T1000 (cell line): ENCODE results near the gene DDX20.
A peak's percentile ranks its signal among the peaks of the same experiment; 100 is the strongest.

Experiments
- DNase-seq: peaks from one replicate; lab custom pipeline; 2025; ENCODE audit warnings: mixed read lengths; lab: John Stamatoyannopoulos, UW

DDX20 gene, protein sequence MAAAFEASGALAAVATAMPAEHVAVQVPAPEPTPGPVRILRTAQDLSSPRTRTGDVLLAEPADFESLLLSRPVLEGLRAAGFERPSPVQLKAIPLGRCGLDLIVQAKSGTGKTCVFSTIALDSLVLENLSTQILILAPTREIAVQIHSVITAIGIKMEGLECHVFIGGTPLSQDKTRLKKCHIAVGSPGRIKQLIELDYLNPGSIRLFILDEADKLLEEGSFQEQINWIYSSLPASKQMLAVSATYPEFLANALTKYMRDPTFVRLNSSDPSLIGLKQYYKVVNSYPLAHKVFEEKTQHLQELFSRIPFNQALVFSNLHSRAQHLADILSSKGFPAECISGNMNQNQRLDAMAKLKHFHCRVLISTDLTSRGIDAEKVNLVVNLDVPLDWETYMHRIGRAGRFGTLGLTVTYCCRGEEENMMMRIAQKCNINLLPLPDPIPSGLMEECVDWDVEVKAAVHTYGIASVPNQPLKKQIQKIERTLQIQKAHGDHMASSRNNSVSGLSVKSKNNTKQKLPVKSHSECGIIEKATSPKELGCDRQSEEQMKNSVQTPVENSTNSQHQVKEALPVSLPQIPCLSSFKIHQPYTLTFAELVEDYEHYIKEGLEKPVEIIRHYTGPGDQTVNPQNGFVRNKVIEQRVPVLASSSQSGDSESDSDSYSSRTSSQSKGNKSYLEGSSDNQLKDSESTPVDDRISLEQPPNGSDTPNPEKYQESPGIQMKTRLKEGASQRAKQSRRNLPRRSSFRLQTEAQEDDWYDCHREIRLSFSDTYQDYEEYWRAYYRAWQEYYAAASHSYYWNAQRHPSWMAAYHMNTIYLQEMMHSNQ

DNA sequence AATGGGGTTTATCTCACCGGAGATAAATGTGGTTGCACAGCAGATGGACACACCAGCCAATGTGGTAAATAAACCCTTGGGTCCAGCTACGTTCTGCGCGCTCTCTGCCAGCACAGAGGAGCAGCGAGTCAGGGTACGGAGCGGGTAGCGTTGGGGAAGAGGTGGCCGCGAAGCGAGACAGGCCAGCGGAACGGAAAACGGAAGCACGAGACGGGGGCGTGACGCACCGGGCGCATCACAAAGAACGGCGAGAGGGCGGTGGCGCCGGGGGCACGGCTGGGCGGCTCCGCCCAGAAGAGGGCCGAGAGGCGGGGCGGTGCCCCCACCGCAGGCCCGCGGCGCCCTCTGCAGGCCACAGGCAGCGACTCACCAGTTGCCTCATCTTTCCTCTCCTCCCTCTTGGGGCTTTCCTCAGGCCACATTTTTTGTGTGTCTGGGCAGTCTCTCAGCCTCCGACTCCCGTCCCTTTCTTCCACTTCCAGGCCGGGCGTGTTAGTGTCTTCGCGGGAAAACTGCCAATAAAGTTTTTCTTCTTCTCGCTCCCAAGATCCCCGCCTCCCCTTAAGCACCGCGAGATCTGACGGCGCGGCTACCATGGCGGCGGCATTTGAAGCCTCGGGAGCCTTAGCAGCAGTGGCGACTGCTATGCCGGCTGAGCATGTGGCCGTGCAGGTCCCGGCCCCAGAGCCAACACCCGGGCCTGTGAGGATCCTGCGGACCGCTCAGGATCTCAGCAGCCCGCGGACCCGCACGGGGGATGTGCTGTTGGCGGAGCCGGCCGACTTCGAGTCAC lies at the start of gene DDX20:
TSS of gene DDX20 (plus strand) at position 571 of the 793 bp plus-strand sequence. CDS start at position 595, 24 bp downstream.
- DNase-seq, result peak; percentile 94

DNA sequence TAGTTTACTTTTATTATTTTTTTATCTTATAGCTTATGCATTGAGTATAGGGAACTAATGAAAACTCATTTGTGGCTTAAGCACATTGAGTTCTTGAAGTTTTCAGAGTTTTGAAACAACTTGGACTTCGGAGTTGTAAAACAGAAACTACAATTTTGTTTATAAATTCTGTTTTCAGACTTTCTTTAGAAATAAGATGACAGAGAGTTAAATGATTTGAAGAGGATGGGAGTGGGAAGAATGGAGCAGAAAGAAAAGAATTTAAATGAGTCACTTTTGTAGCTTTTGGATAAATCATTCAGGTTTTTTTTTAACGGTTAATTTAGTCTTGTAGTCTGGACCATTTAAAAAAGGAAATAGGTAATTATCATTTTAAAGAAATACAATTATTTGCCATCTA lies 48.8 kb upstream of the DDX20 start:
- no peak for DNase-seq

DNA sequence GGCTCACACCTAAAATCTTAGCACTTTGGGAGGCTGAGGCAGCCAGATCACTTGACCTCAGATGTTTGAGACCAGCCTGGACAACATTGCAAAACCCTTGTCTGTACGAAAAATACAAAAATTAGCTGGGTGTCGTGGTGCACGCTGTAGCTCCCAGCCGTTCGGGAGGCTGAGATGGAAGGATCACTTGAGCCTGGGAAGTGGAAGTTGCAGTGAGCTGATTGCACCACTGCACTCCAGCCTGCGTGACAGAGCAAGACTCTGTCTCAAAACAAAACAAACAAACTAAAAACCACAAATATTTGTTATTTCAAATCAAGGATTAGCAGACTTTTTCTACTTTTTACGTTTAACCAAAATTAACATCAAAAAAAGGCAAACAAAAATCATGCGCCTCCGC lies 47.8 kb upstream of the DDX20 start:
- no peak for DNase-seq

DNA sequence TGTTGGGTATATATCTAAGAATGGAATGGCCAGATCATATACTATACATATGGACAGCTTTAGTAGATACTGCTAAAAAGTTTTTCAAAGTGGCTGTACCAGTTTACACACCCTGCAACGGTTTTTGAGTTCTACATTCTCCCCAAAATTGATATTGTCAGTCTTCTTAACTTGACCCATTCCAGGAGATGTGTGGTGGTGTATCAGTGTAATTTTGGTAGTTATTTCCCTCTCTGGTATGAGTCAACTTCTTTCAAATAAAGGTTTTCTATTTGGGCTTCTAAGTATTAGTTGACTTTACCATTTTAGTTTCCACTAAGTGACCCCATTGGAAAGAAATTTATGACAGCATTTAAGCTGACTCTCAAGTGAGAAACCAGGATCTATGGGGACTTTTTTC lies 45.7 kb upstream of the DDX20 start:
- no peak for DNase-seq

DNA sequence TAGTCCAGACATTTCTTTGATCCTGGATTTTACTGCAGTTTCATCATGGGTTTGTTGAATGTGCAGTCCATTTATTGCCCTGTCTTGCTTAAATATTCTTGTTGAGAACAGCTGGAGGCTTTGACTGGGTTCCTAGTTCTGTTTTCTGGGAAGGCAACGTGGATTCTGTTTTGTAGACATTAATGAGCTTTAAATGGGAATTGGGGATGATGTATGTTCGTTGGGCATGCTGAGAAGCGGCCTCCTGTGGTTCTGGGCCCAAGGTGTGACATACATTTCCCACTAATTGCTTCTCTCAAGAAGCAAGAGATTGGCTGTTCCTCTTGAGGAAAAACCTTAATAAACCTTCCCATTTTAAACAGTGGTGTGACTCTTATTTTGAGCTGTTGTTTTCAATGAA lies 39.4 kb upstream of the DDX20 start:
- DNase-seq, result no peak

DNA sequence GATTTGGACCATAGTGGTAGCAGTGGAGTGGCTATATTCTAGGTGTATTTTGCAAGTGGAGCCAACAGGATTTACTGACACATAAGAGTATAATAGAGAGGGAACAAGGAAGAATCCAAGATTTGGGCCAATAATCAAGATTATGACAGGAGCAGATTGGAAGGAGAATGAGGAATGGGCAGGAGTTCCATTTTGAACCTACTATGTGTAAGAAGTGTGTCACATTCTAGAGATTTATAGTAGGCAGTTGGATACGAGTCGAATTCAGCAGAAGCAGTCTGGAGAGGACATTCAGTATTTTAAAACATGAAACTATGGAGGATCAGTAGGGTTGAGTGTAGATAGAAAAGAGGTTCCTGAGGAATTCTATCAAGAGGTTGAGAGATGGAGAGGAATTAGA lies 38.3 kb upstream of the DDX20 start:
- no peak for DNase-seq

DNA sequence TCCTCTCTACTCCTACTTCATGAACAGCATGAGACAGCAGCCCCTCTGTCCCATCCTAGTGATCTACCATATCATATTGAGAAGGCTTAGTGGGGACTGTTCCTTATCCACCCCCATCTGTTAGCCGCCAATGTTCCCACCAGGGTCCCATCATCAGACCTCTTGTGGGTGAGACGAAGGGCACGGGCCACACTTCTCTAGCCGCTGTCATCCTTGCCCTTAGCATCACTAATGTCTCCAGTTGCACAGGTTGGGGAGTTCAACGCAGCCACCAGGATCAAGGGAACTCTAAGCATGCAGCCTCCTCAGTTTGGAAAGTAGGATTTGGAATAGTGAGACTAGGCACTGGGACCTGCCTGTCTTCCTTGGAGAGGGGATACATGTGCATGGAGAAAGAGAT lies 36.6 kb upstream of the DDX20 start:
- DNase-seq, result no peak

DNA sequence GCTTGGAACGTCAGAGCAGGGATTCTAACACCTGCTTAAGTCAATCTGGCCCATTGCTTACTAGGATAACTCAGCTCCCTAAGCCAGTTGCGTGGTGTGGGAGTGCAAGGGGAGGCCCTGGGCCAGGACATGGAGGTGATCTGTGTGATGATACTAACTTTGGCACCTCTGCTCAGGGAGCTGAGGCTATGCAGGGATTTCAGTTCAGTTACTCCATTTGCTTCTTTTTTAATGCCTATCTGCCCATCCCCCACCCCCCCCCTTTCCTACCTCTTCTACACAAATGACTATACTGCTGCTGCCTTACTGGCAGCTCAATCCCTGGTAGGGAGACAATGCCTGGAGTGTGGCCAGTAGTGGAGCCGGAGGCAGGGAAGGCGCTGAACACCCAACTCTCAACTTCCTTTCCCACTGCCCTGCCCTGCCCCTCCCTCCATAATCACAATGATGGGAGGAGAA lies 36.0 kb upstream of the DDX20 start:
- no peak for DNase-seq

DNA sequence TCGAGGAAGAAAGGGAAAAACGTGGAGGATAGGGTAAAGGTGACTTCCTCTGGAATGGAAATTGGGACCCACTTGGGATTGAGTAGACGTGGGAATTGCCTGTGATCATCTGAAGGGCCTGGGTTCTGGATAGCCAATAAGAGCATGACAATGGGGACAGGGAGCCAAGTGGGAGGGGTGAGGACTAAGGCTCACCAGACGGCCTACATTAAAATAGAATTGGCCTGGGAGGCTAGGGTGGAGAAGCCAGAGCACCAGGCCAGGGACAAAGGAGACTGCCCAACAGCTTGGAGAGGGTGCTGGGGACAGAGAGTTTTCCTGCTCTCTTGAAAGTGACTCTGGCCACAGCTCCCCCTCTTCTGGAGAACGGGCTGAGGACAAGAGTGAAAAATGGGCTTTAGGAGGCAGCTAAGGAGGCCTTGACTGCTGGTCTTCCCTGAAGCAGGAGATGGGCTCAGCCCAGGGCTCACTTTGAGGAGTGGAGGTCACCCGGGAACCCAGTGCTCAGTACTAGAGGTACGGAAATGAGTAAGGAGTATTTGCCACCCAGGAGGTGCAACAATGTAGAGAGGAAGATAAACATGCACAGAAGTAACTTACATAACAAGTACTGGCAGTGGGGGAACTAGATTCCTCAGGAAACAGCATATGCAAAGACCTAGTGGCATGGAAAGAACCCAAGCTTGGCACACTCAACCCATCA lies 35.3 kb upstream of the DDX20 start:
- no peak for DNase-seq

DNA sequence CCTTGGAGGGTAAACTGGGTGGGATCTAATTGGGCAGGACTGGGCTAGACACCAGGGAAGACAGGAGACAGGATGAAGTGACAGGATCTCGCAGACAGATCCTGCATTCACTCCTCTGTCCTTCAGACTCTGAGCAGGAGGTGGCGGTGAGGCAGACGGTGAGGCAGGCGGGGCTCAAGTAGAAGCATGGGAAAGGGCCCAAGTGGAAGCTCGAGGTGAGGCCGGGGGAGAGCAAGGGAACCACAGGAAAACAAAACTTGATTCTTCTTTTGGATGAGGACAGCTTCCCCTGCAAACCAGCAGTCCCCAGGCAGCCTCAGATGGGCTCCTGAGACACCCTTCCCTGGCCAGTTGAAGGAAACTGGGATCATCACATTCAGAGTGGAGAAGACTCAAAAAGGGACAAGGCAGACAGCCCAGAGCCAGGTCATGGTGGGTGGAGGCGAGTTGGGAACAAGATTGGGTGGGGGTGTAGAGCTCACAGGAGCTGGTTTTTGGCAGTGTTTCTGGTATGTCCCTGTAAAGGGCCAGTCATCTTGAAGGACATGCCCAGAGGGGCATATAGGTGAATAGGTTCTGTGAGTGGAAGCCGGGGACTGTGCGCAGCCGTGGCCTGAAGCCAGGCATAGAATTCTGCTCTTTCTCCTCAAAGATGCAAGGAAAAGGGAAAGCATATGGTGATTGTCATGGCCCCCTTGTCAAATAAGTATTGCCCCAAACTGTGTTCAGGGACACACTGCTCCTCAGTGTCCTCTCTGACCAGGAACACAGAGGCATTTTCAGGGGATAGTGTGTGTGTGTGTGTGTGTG lies 34.5 kb upstream of the DDX20 start:
- no peak for DNase-seq

DNA sequence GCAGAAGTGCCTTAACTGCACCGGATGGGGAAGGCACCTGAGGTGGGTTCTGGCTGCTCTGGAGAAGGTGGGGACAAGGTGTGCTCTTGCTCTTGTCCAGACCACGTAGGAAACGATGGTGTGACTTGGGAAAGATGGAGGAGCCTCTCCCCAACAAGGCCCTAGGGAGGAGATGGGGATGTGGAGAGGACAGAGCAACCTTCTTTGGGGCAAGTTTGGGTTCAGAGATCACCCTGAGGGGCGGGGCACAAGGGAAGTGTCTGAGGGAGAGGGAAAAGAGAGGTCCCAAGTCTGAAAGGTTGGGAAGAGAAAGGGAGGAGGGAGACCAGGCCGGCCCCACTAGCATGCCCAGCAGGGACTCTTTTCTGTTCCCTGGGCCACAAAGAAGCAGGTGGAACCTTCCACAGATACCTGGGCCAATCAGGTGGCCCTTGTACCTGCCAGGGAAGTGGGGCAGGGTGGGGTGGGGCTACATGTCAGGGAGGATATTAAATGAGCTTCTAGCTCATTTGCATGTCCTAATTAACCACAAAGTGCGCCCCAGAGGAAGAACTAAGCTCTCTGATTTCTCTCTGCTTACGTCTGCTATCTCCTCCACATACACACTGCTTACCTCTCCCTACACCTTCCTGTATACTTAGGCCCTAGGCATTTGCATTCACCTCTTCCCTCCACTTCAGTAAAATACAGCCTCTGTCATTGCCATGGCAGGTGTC lies 32.5 kb upstream of the DDX20 start:
- DNase-seq, result no peak

DNA sequence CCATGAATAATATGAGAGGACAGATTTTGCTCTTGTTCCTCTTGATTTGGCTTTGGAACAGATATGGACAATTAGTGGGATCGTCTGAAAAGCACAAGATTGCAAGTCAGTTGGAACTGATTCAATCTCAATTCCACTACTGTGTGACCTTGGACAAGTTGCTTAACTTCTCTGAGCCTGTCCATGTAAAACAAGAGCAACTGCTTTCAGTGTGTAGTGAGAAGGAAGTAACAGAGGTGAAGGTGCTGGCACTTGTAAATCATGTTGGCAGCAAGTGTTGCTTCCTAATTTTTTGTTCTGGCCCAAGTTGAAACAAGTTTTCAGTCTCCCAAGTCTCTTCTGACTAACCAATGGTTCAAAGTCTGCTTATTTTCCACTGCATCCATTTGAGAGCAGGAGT lies 31.8 kb upstream of the DDX20 start:
- DNase-seq, result no peak

DNA sequence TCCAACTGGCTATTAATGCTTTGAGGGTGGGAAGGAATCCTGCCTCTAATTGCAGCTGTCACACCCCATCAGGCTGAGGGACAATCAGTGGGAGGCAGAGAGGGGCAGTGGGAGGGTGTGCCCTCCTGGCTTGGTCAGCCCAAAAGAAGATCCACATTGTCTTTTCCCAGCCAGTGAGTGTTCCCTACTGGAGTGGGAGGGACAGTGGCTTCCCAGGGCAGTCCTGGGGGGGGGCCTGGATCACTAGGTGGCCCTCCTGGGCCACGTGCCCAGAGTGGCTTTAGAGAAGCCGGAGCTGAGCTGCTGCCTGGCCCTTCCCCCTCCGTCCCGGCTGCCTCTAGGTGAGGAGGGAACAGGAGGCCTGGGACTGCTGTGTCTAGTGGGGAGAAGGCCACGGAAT lies 30.5 kb upstream of the DDX20 start:
- DNase-seq, result no peak

DNA sequence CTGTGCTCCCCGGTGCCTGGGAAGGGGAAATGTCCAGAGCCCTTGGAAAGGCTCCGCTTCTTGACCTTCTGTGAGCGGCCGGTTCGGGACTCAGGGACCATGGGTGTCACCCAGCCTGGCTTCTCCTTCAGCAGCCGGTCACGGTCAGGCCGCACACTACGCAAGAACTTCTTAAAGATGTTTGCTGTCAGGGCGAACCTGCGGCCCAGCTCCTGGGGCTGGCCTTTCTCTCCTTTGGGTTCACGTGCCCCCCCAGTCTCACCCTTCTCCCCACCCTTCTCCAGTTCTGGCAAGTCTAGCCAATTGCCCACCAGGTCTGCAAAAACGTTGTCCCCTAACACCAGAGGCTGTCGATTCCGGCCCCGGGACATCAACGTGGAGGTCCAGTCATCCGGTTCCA lies 28.6 kb upstream of the DDX20 start:
- DNase-seq, result no peak

DNA sequence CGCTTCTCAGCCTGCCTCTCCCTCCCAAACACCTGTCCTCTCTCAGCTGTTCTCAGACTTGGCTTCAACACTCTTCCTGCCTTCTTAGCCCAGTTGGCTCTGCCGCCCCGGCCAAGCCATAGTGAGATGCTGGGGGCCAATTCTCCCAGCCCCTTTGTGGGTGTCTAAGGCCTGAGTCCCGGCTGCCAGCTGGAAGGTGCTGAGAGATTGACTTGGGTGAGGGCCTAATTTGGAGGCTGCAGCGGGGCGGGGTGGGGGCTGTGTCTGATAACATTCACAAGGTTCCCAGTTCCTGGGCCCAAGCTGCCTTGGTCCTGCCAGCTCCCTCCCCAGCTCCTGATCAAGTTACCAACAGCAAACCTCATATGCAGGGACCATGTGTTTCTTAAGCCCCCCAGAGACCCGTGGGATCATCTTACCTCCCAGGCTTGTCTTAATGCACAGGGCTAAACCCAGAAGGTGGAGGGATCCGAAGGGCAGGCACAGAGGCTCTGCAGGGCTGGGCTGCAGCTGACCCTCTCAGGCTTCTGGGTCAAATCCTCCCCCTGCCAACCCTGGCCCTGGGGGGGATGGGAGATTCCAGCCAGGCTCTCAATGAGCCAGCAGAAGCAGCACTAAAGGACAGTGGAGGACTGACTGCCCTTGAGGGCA lies 26.3 kb upstream of the DDX20 start:
- no peak for DNase-seq

DNA sequence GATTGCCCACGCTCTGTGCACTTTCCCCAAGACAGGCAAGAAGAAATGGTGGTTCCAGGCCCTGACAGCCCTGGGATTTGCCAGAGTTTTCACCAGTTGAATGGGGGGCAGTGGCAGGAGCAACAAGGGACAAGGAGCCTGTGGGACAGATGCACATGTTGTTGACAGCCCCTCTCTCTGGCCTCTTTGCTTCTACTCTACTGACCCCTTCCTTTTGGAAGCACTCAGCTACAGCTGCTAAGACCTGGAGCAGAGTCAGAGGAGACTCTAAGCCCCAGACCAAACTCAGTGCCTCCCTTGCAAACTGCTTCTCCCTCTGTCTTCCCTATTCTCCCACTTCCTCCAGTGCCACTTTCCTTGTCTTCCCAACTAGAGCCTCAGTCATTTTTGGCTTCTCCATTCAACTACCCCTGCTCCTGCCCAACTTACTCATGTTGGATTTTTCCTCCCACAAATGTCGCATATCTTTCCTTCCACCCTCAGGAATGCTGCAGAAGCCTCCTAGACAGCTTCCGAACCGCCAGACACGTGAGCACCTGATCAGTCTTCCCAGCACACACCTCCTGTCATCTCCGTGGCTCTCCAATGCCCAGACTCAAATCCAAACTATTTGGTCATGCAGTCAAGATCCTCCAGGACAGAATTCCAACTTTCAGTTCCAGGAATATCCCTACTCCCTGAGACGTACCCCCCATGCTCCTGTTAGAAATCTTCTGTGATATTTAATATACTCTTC lies 25.6 kb upstream of the DDX20 start:
- no peak for DNase-seq

DNA sequence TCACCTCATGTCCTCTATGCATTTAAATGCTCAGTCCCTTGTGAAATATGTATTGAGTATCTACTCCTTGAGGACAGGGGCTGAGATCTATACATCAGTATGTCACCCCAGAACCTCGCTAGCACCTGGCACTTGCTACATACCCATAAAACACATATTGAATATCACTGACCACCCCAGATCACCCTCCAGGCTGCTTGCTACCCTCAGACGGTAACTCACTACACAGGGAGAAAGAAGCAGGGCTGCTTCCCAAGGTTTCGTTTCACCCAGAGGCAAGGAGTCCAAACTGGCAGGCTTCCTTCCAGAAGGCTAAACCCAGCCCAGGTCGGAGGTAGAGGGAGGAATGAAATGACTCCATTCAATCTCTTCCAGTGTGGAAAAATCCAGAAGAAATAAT lies 25.0 kb upstream of the DDX20 start:
- no peak for DNase-seq

DNA sequence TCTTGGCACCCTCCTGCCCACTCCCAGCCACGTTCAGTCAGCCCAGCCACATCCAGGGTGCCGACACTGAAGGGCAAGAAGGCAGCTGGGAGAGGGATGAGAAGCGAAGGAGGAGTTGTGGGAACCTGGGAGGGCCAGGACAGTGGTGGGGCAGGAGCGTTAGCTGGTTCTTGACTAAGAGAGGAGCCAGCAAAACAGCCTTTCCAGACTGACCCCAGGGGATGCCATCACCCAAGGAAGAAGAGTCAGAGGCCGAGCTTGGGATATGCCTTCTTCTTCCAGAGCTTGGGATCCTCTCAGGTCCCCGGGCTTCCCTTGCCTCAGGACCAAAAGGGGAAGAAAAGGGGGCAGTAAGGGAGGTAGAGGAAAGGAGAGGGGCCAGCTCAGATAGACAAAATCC lies 23.7 kb upstream of the DDX20 start:
- DNase-seq, result no peak

DNA sequence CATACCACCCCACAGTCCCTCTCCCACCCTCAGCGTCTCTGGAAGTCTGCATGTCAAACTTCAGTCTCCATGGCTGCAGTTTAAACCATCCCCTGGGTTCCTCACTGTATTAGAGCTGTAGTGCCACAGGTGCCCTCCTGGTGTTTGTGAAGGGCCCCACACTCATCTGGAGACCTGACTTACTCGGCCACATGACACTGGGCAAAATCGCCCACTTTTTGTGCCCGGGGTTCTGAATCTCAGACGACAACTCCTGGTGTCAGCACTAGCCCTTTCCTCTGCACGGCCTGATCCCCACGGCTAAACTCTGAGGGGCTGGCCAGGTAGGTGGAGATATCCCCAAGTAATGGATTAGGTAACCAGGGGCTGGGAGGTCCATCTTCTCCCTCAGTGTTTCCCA lies 23.0 kb upstream of the DDX20 start:
- DNase-seq, result no peak
